HepG2 (cell line): ENCODE data around the gene MTO1. TPM values are rescaled to one million over a fixed set of nuclear protein-coding genes. Genes with fewer than 3 reads are reported as not detected.
A peak's percentile ranks its signal among the peaks of the same experiment; 100 is the strongest.

Experiments used
- HHEX ChIP-seq: IDR thresholded peaks from 2 replicates; pipeline ENCODE4 v1.6.1; 2016; ENCODE audit warnings: control low read depth
- MBNL3 ChIP-seq: fragments of 250-450 bp; sonication (Bioruptor Pico); conservative IDR thresholded peaks from 2 replicates; pipeline ENCODE4 v1.8.0; 2022; ENCODE audit warnings: mild to moderate bottlenecking, inconsistent platforms
- MYC ChIP-seq: sonication (generic); formaldehyde crosslinking; IDR thresholded peaks from 2 replicates; pipeline ENCODE4 v1.9.0; 2021; ENCODE audit warnings: missing genetic modification reagents, borderline replicate concordance
- NFATC3 ChIP-seq: sonication (generic); formaldehyde crosslinking; IDR thresholded peaks from 2 replicates; pipeline ENCODE4 v1.5.1; 2020; ENCODE audit warnings: mild to moderate bottlenecking, missing genetic modification reagents
- NFE2L1 ChIP-seq: sonication (generic); formaldehyde crosslinking; IDR thresholded peaks from 2 replicates; pipeline ENCODE4 v1.4.0; 2020; ENCODE audit warnings: missing genetic modification reagents, mild to moderate bottlenecking, borderline replicate concordance
- NR2F1 ChIP-seq, 2 experiments: fragments of 450-650 bp in 1 of 2; formaldehyde crosslinking in 1 of 2; IDR thresholded peaks; 2 replicates each; pipeline versions ENCODE4 v1.5.0 to v1.6.1; 2016 to 2020; ENCODE audit warnings: mild to moderate bottlenecking in 1 of 2, missing compliant biosample characterization in 1 of 2, missing genetic modification reagents in 1 of 2, moderate library complexity in 1 of 2
- REST ChIP-seq, 2 experiments: IDR thresholded peaks; 2 replicates each; pipeline ENCODE4 v1.6.1; 2011 to 2012; ENCODE audit warnings: low read length in 2 of 2, borderline replicate concordance in 1 of 2, low read depth in 1 of 2, mild to moderate bottlenecking in 1 of 2, moderate library complexity in 1 of 2
- RNF219 ChIP-seq: sonication (generic); formaldehyde crosslinking; IDR thresholded peaks from 2 replicates; pipeline ENCODE4 v1.5.0; 2020; ENCODE audit warnings: mild to moderate bottlenecking, missing genetic modification reagents
- SYNCRIP ChIP-seq: fragments of 200-400 bp; formaldehyde crosslinking; IDR thresholded peaks from 2 replicates; pipeline ENCODE4 v1.6.1; 2018; ENCODE audit warnings: mild to moderate bottlenecking, low read depth, low read length; ENCODE audit not compliant: insufficient read depth
- TEAD3 ChIP-seq: optimal IDR thresholded peaks from 2 replicates; pipeline ENCODE3; 2016; ENCODE audit warnings: borderline replicate concordance
- ZNF207 ChIP-seq: fragments of 450-650 bp; IDR thresholded peaks from 2 replicates; pipeline ENCODE4 v1.6.1; 2016; ENCODE audit warnings: antibody characterized with exemption, borderline replicate concordance
- ZNF496 ChIP-seq: sonication (generic); formaldehyde crosslinking; IDR thresholded peaks from 2 replicates; pipeline ENCODE4 v1.8.1; 2023; ENCODE audit warnings: mild to moderate bottlenecking, moderate library complexity, missing genetic modification reagents; ENCODE audit not compliant: insufficient replicate concordance
- ZNF562 ChIP-seq: sonication (generic); formaldehyde crosslinking; IDR thresholded peaks from 2 replicates; pipeline ENCODE4 v1.8.0; 2022; ENCODE audit warnings: missing genetic modification reagents, borderline replicate concordance
- ZNF564 ChIP-seq: sonication (generic); formaldehyde crosslinking; IDR thresholded peaks from 2 replicates; pipeline ENCODE4 v1.8.1; 2023; ENCODE audit warnings: mild to moderate bottlenecking, missing genetic modification reagents
- ZNF639 ChIP-seq: conservative IDR thresholded peaks from 2 replicates; pipeline ENCODE4 v1.6.1; 2018; ENCODE audit warnings: missing genetic modification reagents
- ZNF747 ChIP-seq: sonication (generic); formaldehyde crosslinking; IDR thresholded peaks from 2 replicates; pipeline ENCODE4 v1.8.1; 2023; ENCODE audit warnings: missing genetic modification reagents, mild to moderate bottlenecking, borderline replicate concordance
- ZNF773 ChIP-seq: sonication (generic); formaldehyde crosslinking; IDR thresholded peaks from 2 replicates; pipeline ENCODE4 v1.4.0; 2020; ENCODE audit warnings: missing genetic modification reagents, borderline replicate concordance
- ZNF816 ChIP-seq: sonication (generic); formaldehyde crosslinking; IDR thresholded peaks from 2 replicates; pipeline ENCODE4 v1.8.0; 2022; ENCODE audit warnings: missing genetic modification reagents, mild to moderate bottlenecking, borderline replicate concordance
- polyA plus RNA-seq, 8 experiments: library from polyadenylated mRNA; depleted of rRNA in 3 of 8; stranded (reverse) in 7 of 8; unstranded in 1 of 8; fragments of >200 nt; fragmentation: Illumina TruSeq in 4 of 8; extraction: Trizol in 4 of 8; gene quantifications; 2 replicates each; pipeline versions ENCODE4 v1.2.1 to v1.2.3, GENCODE V29; 2011 to 2016; ENCODE audit warnings: low read depth in 4 of 8, missing spikeins in 1 of 8, mixed read lengths in 1 of 8; ENCODE audit not compliant: insufficient read depth in 1 of 8
- total RNA-seq, 5 experiments: library from RNA; depleted of rRNA; stranded (reverse); fragments of >200 nt; fragmentation: Illumina TruSeq; extraction: Trizol; gene quantifications; 2 replicates each; pipeline ENCODE4 v1.2.3, GENCODE V29; 2016; ENCODE audit warnings: low read depth in 1 of 5

Gene MTO1
- total and polyA plus RNA-seq, 2 of the 13 experiments (the other 11 are each of a cell fraction or from before 2014, with no cell fraction given) = 21.1 to 45.3 TPM

GRCh38 chr6:73521351-73521985 lies 59.9 kb downstream of the MTO1 start (continued):
- no peak for TF ChIP-seq REST (IDR thresholded peaks at IDR 0.05; ENCODE audit: borderline replicate concordance in 1 of 2, low read depth in 1 of 2, low read length in 2 of 2)
- TF ChIP-seq RNF219 (CRISPR knock-in tag) = no peak
- no peak for TF ChIP-seq NFATC3 (CRISPR knock-in tag)
- no peak for TF ChIP-seq NR2F1 (CRISPR knock-in tag; IDR thresholded peaks at IDR 0.05)
- no peak for TF ChIP-seq ZNF496 (CRISPR knock-in tag)
- TF ChIP-seq ZNF562 (CRISPR knock-in tag) = no peak
- no peak for TF ChIP-seq SYNCRIP
- TF ChIP-seq NFE2L1 (CRISPR knock-in tag) = no peak
- no peak for TF ChIP-seq ZNF207
- TF ChIP-seq ZNF816 (CRISPR knock-in tag) = no peak
- TF ChIP-seq ZNF747 (CRISPR knock-in tag) = peak; percentile 26; the same call in 1 of the 2 replicates
- TF ChIP-seq TEAD3 (CRISPR knock-in tag) = no peak
- no peak for TF ChIP-seq HHEX
- no peak for TF ChIP-seq ZNF773 (CRISPR knock-in tag)
- TF ChIP-seq ZNF639 = 0 out of 2 replicates have a peak, but pooled peaks have one; percentile 23
- TF ChIP-seq MYC = no peak; the same call in 1 of the 2 replicates
- peak; percentile 23; the same call in 1 of the 2 replicates for TF ChIP-seq ZNF564 (CRISPR knock-in tag)
- TF ChIP-seq MBNL3 (CRISPR knock-in tag) = no peak
